Activated T-cell treated with anti-CD3 and anti-CD28 coated beads, Interleukin-2, amount 50 U/mL, for 48 hours (primary cell): ENCODE results near the gene SUSD5.
"Not testable (repeated sequence)": the region's sequence is repeated elsewhere in the genome, so short reads cannot be mapped to it uniquely, and the experiment has no call there.

ENCODE experiments used
- DNase-seq, 2 experiments: peaks; one replicate each; pipeline ENCODE4 v3.0.0-alpha.2; 2020

SUSD5 gene

GRCh38 chr3:33146791-33147445 is 71.7 kb downstream of the SUSD5 start:
- DNase-seq, result no peak

DNA sequence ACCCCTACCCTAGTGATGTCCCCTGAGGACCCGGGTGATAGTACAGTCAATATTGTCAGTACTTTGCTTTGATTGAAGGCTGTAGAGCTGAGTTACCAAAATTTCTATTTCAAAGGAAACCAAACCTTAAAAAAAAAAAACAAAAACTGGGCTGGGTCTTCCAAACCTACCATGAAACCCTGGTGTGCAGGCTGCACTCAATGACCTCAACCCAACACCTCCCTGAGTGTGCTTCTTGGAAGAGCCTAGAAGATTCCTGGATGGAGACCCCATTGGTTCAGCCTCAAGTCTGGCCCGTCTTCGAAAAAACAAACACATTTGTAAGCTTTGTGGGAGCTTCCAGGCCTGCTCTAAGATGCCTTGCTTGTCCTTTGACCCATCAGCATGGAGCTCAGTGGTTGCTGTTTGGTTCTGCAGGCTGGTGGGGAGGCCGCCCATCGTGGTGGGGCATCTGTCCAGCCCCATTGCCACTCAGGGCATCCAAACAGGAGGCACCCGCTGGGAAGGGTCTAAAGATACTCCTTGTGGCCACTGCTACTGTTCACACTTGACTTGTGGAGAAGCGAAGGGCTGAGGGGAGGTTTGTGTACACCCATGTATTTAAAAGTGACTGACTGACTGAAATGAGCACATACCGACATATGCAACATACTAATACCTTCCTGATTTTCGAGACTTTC is 72.6 kb downstream of the SUSD5 start:
- no peak for DNase-seq

DNA sequence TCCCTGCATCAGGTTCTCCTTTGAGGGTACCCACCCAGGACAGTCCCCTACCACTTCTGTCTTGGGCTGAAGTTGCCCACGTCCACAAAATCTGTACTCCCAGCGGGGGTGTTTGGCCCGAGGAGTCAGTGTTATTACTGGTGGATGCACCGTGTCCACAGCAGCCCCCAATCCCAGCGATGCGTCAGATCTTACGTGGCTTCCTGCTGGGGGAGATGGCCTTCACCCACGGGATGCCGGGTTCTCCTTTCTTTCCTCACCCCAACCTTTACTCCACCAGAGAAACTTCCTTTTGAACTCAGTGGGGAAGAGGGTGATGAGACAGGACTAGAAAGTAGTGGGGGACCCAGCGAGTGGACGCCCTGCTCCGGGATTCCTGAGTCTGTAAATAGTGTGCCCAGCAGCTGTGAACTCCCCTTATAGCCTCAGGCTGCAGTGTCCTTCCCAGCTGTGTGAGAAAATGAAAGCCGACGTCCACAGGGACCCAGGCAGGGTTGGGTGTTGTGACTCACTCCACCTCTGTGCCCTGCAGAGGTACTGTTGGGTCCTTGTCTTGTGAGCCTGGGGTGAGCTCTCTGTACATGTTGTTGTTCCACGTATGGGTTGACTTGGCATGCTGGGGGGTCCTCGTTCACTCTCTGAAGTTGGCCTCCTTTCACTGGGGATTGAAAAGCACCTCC is 73.2 kb downstream of the SUSD5 start:
- DNase-seq, result no peak

DNA sequence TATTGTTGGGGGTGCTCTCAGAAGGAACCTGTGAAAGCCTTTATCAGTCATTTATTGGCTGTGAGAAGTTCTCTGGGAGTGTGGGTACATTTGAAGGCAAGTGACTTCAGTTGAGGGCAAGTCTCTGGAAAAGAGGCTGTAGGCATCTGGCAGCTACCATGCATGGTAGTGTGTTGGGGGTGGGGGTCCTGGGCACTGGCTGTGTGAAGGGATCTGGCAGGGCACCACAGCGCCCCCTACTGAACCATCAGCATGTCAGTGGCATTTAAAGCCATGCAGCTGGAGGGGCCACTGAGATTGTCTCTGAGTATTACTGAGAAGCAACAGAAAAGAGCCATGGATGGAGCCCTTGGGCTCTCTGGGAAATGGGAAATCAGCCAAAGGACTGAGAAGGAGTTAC is 74.2 kb downstream of the SUSD5 start:
- peak; percentile 48 to 51 for DNase-seq

GRCh38 chr3:33141006-33141405 is 77.6 kb downstream of the SUSD5 start:
- no peak for DNase-seq

DNA sequence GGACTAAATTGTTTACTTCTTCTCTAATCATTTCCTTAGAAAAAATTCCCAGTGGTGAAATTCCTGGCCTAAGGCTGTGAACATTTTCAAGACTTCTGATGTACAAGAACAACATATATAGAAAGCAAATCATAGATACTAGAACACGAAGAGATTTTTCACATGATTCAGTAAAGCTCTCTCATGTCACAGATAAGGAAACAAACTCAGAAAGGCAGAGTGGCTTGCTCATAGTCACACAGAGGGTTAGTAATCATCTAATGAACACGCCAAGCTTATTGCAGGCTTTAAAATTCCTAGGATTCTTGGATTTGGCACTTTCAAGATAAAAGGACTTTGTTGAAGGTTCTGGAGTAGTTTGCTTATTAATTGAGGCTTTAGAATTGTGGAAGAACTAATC is 78.6 kb downstream of the SUSD5 start:
- no peak for DNase-seq

- not testable (repeated sequence) for DNase-seq
Observed at GRCh38 chr3:33139006-33139623, 79.5 kb downstream of the SUSD5 start.

- no peak for DNase-seq
Observed at GRCh38 chr3:33137691-33138090, 80.9 kb downstream of the SUSD5 start.

DNA sequence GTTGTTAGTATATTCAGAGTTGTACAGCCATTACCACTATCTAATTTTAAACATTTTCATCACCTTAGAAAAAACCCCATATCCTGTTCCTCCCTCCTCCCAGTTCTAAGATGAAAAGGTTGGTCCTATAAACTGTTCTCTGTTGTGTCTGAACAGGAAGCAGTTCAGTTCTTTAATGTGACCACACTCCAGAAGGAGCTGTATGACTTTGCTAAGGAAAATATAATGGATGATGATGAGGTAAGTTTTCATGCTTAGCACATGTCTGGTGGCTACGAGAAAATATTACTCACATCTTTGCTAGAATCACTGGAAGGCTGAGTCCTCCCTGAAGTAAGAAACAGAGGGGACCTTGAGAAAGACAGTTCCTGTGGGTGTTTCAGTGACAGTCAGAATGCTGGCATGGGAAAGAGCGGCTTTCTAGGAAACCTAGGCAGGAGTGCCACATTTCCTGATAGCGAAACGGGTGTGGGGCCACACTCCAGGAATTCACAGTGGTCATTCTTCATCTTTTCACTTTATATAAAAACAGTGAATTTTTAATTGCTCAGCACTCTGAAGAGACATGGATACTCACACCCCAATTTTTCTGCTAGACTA is 84.5 kb downstream of the SUSD5 start:
- DNase-seq, result no peak

DNA sequence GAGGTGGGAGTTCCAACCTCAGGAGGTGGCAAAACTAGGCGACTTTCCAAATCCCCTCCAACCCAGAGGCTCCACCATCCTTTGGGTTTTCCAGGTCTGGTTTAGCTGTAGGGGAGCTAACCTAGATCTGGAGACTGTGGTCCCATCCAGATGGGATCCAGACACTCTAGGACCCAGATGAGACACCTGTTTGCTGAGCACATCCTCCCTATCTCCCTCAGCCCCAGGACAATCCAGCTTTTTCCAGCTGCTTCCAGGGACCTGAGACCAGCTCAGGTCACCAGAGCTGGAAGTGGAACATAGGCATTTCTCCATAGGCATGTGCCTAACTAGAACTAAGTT is 86.6 kb downstream of the SUSD5 start:
- DNase-seq, result no peak

DNA sequence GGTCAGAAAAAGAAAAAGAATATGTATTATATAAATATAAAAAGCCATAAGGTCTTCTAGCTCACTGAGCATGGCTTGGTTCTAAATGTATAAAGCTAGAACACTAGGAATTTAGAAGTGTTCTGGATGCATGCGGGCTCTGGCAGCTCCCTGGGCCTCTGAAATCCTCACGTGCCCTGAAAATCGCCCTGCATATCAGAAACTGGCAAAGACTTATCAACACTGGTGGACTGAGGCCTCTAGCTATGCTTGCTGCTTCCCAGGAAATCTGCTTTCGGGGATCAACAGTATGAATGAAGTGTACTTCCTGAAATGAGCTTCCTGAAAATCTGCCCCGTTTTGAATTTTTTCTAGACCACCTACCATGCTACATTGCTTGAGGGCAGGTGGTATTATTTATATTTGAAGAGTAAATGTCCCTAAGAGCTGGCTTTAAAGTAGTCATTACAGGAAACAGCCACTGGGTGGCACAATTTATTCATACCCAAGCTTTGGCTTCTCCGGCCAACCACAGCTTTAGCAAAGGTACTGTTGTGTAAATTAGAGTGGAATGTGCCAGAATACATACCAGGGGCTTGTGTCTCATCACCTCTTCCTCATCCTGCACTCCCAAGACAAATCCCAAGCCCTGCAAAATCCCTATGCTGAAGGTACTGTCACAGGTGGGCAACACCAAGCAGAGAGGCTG is 87.1 kb downstream of the SUSD5 start:
- peak; percentile 26 to 39 for DNase-seq

DNA sequence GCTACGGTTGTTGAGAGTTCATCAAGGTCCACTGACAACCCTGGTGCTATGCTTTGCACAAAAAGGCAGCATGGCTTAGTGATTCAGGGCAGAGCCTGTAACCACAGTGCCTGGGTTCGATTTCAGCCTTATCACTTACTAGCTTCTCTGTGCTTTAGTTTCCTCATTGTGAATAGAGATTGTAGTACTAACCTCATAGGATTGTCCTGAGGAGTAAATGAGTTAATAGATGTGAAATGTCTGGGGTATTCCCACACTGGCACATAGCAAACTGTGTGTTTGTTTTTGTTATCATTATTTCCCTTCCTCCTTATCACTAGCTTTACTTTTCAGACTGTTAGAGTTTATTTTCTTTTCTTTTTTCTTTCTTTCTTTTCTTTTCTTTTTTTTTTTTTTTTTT is 88.5 kb downstream of the SUSD5 start:
- DNase-seq, result no peak

- DNase-seq, result no peak
Observed at GRCh38 chr3:33128706-33129105, 89.9 kb downstream of the SUSD5 start.

GRCh38 chr3:33125840-33126239 is 92.8 kb downstream of the SUSD5 start:
- DNase-seq, result no peak

DNA sequence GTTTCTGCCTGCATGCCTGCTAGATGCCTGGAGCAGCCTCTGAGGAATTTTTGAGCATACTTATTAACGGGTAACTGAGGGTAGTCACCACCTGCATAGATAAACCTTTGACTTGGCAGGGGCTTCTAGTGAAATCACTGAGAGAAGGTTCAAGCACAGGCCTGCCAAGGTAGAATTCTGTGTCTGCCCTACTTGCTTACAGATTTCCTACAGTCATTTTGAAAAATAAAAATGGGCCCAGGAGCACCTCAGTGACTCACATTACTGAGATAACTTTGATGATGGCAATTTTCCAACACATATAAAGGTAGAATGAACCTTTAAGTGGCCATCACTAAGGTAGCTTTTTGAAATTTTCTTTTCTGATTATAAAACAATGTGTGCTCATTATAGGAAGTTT is 94.0 kb downstream of the SUSD5 start:
- DNase-seq, result no peak

DNA sequence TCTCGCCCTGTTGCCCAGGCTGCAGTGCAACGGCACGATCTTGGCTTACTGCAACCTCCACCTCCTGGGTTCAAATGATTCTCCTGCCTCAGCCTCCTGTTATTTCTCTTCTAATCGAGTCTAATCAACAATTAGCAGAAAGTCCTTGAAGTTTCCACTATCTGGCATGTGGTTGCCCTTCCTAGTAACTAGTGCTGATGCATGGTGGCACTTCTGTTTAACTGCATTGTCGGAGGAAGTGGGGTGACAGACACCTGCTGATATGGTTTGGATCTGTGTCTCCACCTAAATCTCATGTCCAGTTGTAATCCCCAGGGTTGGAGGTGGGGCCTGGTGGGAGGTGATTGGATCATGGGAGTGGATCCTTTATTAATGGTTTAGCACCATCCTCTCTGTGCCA is 95.6 kb downstream of the SUSD5 start:
- no peak for DNase-seq

GRCh38 chr3:33119891-33120290 is 98.7 kb downstream of the SUSD5 start:
- DNase-seq, result no peak

DNA sequence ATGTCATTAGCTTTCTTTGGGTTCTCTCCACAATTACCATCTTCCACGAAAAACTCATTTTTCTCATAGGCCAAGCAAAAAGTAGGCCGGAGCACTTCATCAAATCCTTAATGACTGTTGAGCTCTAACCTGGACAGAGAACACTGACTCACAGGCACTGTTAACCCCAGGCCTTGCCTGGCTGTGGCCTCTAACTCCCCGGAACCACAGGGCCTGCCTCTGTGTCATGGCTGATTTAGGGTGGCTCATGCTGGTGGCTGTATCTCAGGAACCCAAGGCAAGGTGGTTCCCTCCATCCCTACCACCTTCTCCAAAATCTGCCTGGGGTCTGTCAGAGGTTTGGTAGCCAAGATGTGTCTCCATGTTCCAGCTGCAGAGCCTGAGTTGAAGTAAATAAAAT is 101.1 kb downstream of the SUSD5 start:
- DNase-seq, result no peak

DNA sequence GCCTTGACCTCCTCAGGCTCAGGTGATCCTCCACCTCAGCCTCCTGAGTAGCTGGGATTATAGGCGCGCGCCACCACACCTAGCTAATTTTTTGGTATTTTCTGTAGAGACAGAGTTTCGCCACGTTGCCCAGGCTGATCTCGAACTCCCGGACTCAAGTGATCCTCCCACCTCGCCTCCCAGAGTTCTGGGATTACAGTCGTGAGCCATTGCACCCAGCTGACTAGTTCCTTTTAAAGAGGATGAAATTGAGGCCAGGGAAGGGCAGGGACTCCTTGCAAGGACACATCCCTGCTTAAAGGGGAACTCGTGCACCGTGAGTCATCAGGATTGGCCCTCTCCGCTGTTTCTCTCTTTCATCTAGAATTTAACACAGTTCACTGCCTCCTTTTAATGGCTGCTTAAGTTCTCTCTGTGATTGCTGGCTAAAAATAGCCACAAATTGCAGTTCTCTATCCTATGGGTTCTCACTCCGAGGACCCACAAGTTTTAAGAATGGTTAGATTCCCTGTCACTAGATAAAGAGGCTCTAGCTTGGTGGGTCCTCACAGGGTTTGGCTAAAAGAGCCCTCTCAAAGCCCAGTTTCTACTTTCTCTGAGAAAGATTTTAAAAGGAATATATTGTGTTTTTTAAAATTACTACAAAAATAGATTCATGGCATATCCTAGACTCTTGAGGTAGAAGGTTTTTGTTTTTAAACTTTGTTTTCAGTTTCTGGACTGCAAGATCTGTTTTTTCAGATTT is 103.4 kb downstream of the SUSD5 start:
- DNase-seq, result no peak

DNA sequence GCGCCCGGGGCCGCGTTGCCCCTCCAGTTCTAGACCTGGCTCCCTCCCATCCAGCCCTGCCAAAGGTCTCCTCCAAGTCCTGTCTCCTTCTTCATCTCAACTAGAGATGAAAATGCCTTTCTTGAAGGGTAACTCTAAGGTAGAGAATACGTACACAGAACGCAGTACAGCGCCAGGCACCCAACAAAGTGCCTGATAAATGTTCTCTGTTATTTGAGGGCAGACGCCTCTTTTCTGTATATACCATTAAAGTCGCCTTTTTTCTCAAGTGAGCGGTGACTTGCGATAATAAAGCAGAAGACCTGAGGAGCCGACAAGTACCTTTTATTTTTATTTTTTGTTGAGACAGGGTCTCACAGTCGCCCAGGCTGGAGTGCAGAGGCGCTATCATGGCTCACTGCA is 104.0 kb downstream of the SUSD5 start:
- DNase-seq, result no peak

DNA sequence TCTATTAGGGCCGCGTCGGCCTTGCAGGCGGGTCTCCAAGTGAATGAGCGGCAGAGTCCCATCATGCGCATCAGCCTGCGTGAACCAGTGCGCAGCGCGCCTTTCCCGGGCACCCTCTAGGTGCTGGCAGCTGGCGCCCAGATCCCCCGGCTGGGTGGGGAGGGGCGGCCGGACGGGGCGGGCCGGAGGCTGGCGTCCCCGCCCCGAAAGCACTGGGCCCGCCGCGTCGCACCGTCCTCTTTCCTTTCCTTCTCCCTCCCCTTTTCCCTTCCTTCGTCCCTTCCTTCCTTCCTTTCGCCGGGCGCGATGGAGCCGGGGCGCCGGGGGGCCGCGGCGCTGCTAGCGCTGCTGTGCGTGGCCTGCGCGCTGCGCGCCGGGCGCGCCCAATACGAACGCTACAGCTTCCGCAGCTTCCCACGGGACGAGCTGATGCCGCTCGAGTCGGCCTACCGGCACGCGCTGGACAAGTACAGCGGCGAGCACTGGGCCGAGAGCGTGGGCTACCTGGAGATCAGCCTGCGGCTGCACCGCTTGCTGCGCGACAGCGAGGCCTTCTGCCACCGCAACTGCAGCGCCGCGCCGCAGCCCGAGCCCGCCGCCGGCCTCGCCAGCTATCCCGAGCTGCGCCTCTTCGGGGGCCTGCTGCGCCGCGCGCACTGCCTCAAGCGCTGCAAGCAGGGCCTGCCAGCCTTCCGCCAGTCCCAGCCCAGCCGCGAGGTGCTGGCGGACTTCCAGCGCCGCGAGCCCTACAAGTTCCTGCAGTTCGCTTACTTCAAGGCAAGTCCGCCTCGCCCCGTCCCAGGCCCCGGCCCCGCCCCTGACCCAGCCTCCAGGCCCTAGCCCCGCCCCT is 104.6 kb downstream of the SUSD5 start, which contains the start of gene CRTAP:
Gene CRTAP (plus strand): TSS at position 243 of the 850 bp plus-strand sequence. CDS start 64 bp downstream, at position 307.
- DNase-seq, result peak; percentile 92 to 93
